DND-41 (cell line): ENCODE results near the gene OR4C15.

Experiments
- ATAC-seq: fragments of 200-7000 bp; cut with Tn5 transposase; 3 replicates; pipeline ENCODE4 v1.9.1; 2021; ENCODE audit warnings: low read depth; ENCODE audit not compliant: insufficient read depth
- DNase-seq: peaks from one replicate; pipeline ENCODE4 v3.0.0-alpha.2; 2020
- H2AFZ ChIP-seq: 2 replicates; pipeline ENCODE4 v1.6.0; 2012; ENCODE audit warnings: low read depth, low read length
- H3K27ac ChIP-seq: 2 replicates; pipeline ENCODE4 v1.5.1; 2012; ENCODE audit warnings: low read length, inconsistent platforms
- H3K27me3 ChIP-seq: fragments of 200-600 bp; sonication (generic); 2 replicates; pipeline ENCODE4 v1.6.0; 2012; ENCODE audit warnings: low read length, mild to moderate bottlenecking, inconsistent platforms; ENCODE audit not compliant: insufficient read depth, poor library complexity
- H3K36me3 ChIP-seq: 2 replicates; pipeline ENCODE4 v1.5.1; 2012; ENCODE audit warnings: low read length, inconsistent platforms; ENCODE audit not compliant: insufficient read depth
- H3K4me1 ChIP-seq: 2 replicates; pipeline ENCODE4 v1.5.1; 2012; ENCODE audit warnings: mild to moderate bottlenecking, low read length; ENCODE audit not compliant: insufficient read depth
- H3K4me2 ChIP-seq: 2 replicates; pipeline ENCODE4 v1.6.0; 2012; ENCODE audit warnings: mild to moderate bottlenecking, moderate library complexity, low read length, inconsistent platforms; ENCODE audit not compliant: insufficient read depth
- H3K4me3 ChIP-seq, 2 experiments: fragments of 200-600 bp in 1 of 2; shearing (Covaris generic) in 1 of 2; 2 replicates each; pipeline ENCODE4 v1.5.1; 2012 to 2016; ENCODE audit warnings: inconsistent platforms in 2 of 2, low read length in 2 of 2, mild to moderate bottlenecking in 2 of 2, low read depth in 1 of 2, moderate library complexity in 1 of 2
- H3K79me2 ChIP-seq: 2 replicates; pipeline ENCODE4 v1.6.0; 2012; ENCODE audit warnings: low read length, inconsistent platforms; ENCODE audit not compliant: insufficient read depth
- H3K9ac ChIP-seq: 2 replicates; pipeline ENCODE4 v1.6.0; 2012; ENCODE audit warnings: low read depth, mild to moderate bottlenecking, inconsistent platforms, low read length, moderate library complexity
- H3K9me3 ChIP-seq: 2 replicates; pipeline ENCODE4 v1.5.1; 2012; ENCODE audit warnings: low read length, moderate library complexity, mild to moderate bottlenecking, inconsistent platforms; ENCODE audit not compliant: insufficient read depth, severe bottlenecking
- H4K20me1 ChIP-seq: 2 replicates; pipeline ENCODE4 v1.6.0; 2012; ENCODE audit warnings: low read length; ENCODE audit not compliant: insufficient read depth
- EZH2 ChIP-seq: IDR thresholded peaks from 3 replicates; pipeline ENCODE4 v1.6.1; 2012; ENCODE audit warnings: borderline replicate concordance, low read depth, mild to moderate bottlenecking, moderate library complexity, low read length, inconsistent platforms; ENCODE audit not compliant: severe bottlenecking
- TF ChIP-seq, protein P1 (sequence below): IDR thresholded peaks from 2 replicates; pipeline ENCODE4 v1.5.1; 2012; ENCODE audit warnings: borderline replicate concordance, low read length, moderate library complexity, mild to moderate bottlenecking; ENCODE audit not compliant: poor library complexity, severe bottlenecking; ENCODE audit errors: extremely low read depth

OR4C15 gene

GRCh38 chr11:55554169-55554568, at the start of gene OR4C15:
Gene OR4C15 (plus strand): TSS chr11:55554469. CDS start chr11:55554469, 0 bp downstream.
- ATAC-seq (no peak), DNase-seq (no peak)
- Histone ChIP-seq H3K4me2 (no peak within 1 kb of the TSS), H3K27me3 (no peaks in the 10 kb centered on the region), H4K20me1 (no peaks in the 10 kb centered on the region), H3K9ac (no peak within 1 kb of the TSS), H3K79me2 (no peaks in the 10 kb centered on the region), H2AFZ (no peak within 1 kb of the TSS), H3K4me3 (no peak within 1 kb of the TSS), H3K27ac (no peak within 1 kb of the TSS), H3K4me1 (no peaks in the 10 kb centered on the region), H3K9me3 (peaks cover 6% of the 10 kb centered on the region), H3K36me3 (no peaks in the 10 kb centered on the region)
- TF ChIP-seq EZH2 = no peak
- TF ChIP-seq, protein P1, sequence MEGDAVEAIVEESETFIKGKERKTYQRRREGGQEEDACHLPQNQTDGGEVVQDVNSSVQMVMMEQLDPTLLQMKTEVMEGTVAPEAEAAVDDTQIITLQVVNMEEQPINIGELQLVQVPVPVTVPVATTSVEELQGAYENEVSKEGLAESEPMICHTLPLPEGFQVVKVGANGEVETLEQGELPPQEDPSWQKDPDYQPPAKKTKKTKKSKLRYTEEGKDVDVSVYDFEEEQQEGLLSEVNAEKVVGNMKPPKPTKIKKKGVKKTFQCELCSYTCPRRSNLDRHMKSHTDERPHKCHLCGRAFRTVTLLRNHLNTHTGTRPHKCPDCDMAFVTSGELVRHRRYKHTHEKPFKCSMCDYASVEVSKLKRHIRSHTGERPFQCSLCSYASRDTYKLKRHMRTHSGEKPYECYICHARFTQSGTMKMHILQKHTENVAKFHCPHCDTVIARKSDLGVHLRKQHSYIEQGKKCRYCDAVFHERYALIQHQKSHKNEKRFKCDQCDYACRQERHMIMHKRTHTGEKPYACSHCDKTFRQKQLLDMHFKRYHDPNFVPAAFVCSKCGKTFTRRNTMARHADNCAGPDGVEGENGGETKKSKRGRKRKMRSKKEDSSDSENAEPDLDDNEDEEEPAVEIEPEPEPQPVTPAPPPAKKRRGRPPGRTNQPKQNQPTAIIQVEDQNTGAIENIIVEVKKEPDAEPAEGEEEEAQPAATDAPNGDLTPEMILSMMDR = no peak

DNA sequence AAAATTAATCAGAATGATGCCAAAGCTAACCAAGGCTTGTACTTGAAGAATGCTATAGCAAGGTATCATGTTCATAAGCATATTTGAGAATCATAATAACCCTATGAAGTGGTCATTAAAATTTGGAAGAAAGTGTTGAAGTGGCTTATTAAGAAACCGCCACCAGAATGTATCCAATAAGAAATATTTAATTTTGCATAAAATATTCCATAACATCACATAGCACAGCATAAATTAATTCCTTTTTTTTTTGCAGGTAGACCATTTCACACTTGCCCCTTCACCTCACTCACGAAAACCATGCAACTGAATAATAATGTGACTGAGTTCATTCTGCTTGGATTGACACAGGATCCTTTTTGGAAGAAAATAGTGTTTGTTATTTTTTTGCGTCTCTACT, 17.6 kb downstream of the OR4C15 start, which contains the start of gene OR4C16:
OR4C16 (plus strand) TSS at position 301 of the 400 bp plus-strand sequence; CDS start at position 301, 0 bp downstream.
- H3K4me3 ChIP-seq = no peak within 1 kb of the TSS
- no peaks in the 10 kb centered on the region for H3K36me3 ChIP-seq
- peaks cover 8% of the 10 kb centered on the region for H3K9me3 ChIP-seq
- H3K9ac ChIP-seq = no peak within 1 kb of the TSS
- H3K27me3 ChIP-seq = no peaks in the 10 kb centered on the region
- H3K79me2 ChIP-seq = no peaks in the 10 kb centered on the region
- ATAC-seq (no peak), DNase-seq (no peak)
- no peak within 1 kb of the TSS for H3K4me2 ChIP-seq
- H3K4me1 ChIP-seq = no peaks in the 10 kb centered on the region
- H2AFZ ChIP-seq = no peak within 1 kb of the TSS
- H4K20me1 ChIP-seq = no peaks in the 10 kb centered on the region
- TF ChIP-seq EZH2 = no peak
- TF ChIP-seq, protein P1 = no peak
- no peak within 1 kb of the TSS for H3K27ac ChIP-seq

- H4K20me1 ChIP-seq = no peaks in the 10 kb centered on the region
- H3K9me3 ChIP-seq = peaks cover 8% of the 10 kb centered on the region
- H3K9ac ChIP-seq = no peak overlapping the region
- no peak overlapping the region for H2AFZ ChIP-seq
- TF ChIP-seq, protein P1 = no peak
- no peak for TF ChIP-seq EZH2
- no peak overlapping the region for H3K4me2 ChIP-seq
- H3K27ac ChIP-seq = no peak overlapping the region
- no peaks in the 10 kb centered on the region for H3K36me3 ChIP-seq
- no peaks in the 10 kb centered on the region for H3K27me3 ChIP-seq
- no peaks in the 10 kb centered on the region for H3K4me1 ChIP-seq
- no peaks in the 10 kb centered on the region for H3K79me2 ChIP-seq
- DNase-seq (no peak), ATAC-seq (no peak)
- no peak overlapping the region for H3K4me3 ChIP-seq
Measured at GRCh38 chr11:55572548-55572947, 18.3 kb downstream of the OR4C15 start.
